Measurements from ENCODE around the gene USPL1. TPM values are rescaled to one million over a fixed set of nuclear protein-coding genes. Genes with fewer than 3 reads are reported as not detected.

Gene USPL1
- total and polyA plus RNA-seq, 4 donors: 8.5 to 31.9 (median 11.5) TPM

DNA sequence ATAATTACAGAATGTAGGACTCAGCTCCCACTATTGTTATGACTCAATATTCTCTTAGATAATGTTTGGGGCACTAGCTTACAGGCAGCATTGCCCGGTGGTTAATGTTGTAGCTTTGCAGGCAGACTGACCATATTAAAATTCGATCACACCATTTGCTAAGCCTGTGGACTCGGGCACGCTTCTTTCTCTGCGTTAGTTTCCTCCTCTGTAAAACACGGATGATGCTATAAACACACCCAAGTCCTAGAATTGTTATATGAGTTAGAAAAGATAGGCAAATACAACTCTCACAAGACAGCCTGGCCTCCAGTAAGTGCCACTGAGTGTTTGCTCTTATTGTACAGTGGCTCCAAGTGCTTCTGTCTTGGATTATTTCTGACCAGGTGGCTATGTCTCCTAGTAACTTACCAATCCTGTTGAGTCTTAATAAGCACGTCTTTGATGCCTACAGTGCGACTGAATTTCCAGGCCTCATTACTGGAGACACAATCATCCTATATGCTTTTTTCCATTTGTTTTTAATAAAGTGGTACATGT, 67.7 kb downstream of the USPL1 start:
- DNase-seq: peak in 1 of 3 donors; percentile 45
- no peak overlapping the region for H3K4me3 ChIP-seq
- no peak overlapping the region for H3K9ac ChIP-seq (ENCODE audit: insufficient read depth in 1 of 2, low read length in 2 of 2)
- H3K36me3 ChIP-seq (ENCODE audit: control insufficient read depth in 4 of 4, insufficient read depth in 4 of 4, low read length in 4 of 4): no peaks in the 10 kb centered on the region
- TF ChIP-seq, protein P1, sequence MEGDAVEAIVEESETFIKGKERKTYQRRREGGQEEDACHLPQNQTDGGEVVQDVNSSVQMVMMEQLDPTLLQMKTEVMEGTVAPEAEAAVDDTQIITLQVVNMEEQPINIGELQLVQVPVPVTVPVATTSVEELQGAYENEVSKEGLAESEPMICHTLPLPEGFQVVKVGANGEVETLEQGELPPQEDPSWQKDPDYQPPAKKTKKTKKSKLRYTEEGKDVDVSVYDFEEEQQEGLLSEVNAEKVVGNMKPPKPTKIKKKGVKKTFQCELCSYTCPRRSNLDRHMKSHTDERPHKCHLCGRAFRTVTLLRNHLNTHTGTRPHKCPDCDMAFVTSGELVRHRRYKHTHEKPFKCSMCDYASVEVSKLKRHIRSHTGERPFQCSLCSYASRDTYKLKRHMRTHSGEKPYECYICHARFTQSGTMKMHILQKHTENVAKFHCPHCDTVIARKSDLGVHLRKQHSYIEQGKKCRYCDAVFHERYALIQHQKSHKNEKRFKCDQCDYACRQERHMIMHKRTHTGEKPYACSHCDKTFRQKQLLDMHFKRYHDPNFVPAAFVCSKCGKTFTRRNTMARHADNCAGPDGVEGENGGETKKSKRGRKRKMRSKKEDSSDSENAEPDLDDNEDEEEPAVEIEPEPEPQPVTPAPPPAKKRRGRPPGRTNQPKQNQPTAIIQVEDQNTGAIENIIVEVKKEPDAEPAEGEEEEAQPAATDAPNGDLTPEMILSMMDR (IDR thresholded peaks at IDR 0.05; ENCODE audit: control extremely low read depth, extremely low read depth): no peak
- H3K4me1 ChIP-seq (ENCODE audit: control insufficient read depth in 5 of 5, insufficient read depth in 5 of 5, low read length in 5 of 5): peaks cover 0 to 23% (median 5%) of the 10 kb centered on the region in 5 donors
- H3K9me3 ChIP-seq (ENCODE audit: control insufficient read depth in 4 of 4, insufficient read depth in 3 of 4, low read length in 3 of 4): no peaks in the 10 kb centered on the region
- WGBS, 2 donors: 62 to 74% methylated on average over 8 of the region's 8 CpGs
- no peaks in the 10 kb centered on the region for H3K27me3 ChIP-seq (ENCODE audit: control insufficient read depth in 3 of 3, insufficient read depth in 3 of 3, low read length in 2 of 3)
- no peak overlapping the region for H3K27ac ChIP-seq (ENCODE audit: low read depth in 1 of 2, low read length in 1 of 2)
- ATAC-seq (ENCODE audit: insufficient read depth, low FRiP score): peak; percentile 53

DNA sequence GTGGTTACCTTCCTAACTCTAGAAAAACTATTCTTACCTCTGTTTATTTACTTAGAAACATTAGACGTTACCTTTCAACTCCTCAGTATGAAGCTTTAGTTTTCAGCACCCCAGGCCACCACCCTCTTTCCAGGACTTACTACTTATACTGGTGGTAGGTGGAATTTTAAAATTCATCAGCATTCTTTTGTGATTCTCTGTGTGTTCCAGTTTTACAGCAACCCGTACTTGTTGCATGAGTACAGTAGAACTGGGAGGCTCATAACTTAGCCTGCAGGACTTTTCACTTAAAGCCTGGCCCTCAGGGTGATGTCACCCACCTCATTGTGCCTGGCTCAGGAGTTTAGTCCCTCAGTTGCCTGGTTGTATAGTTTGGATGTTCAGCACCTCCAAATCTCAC, 68.3 kb downstream of the USPL1 start:
- no peaks in the 10 kb centered on the region for H3K27me3 ChIP-seq (ENCODE audit: control insufficient read depth in 3 of 3, insufficient read depth in 3 of 3, low read length in 2 of 3)
- no peaks in the 10 kb centered on the region for H3K9me3 ChIP-seq (ENCODE audit: control insufficient read depth in 4 of 4, insufficient read depth in 3 of 4, low read length in 3 of 4)
- H3K36me3 ChIP-seq (ENCODE audit: control insufficient read depth in 4 of 4, insufficient read depth in 4 of 4, low read length in 4 of 4): no peaks in the 10 kb centered on the region
- TF ChIP-seq, protein P1 (IDR thresholded peaks at IDR 0.05; ENCODE audit: control extremely low read depth, extremely low read depth): no peak
- 81 to 82% methylated on average over 2 of the region's 2 CpGs for WGBS, 2 donors
- H3K9ac ChIP-seq (ENCODE audit: insufficient read depth in 1 of 2, low read length in 2 of 2): no peak overlapping the region
- H3K4me1 ChIP-seq (ENCODE audit: control insufficient read depth in 5 of 5, insufficient read depth in 5 of 5, low read length in 5 of 5): peaks cover 0 to 29% (median 10%) of the 10 kb centered on the region in 5 donors
- no peak for DNase-seq
- H3K27ac ChIP-seq (ENCODE audit: low read depth in 1 of 2, low read length in 1 of 2): no peak overlapping the region
- no peak overlapping the region for H3K4me3 ChIP-seq
- no peak for ATAC-seq (ENCODE audit: insufficient read depth, low FRiP score)

DNA sequence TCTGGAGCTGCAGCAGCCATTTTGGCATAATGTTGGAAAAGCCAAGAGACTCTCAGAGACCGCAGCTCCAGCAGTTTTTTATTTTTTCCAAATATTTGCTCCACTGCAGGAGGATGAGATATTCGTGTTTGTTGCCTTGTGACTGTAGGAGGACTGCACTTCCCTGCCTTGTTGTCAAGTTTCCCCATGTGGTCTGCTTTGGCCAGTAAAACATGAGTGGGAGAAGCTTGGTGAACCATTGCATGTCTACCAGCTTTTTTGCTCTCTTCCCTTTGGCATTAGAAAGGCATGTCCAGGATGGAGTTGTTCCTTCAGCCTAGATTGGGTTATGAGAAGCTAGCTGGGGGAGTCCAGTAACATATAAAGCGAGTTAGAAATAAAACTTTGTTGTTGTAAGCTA, 69.9 kb downstream of the USPL1 start:
- no peak for DNase-seq
- no peaks in the 10 kb centered on the region for H3K27me3 ChIP-seq (ENCODE audit: control insufficient read depth in 3 of 3, insufficient read depth in 3 of 3, low read length in 2 of 3)
- H3K4me3 ChIP-seq: no peak overlapping the region
- H3K4me1 ChIP-seq (ENCODE audit: control insufficient read depth in 5 of 5, insufficient read depth in 5 of 5, low read length in 5 of 5): peaks cover 0 to 18% (median 7%) of the 10 kb centered on the region in 5 donors
- no peaks in the 10 kb centered on the region for H3K9me3 ChIP-seq (ENCODE audit: control insufficient read depth in 4 of 4, insufficient read depth in 3 of 4, low read length in 3 of 4)
- TF ChIP-seq, protein P1 (IDR thresholded peaks at IDR 0.05; ENCODE audit: control extremely low read depth, extremely low read depth): no peak
- H3K27ac ChIP-seq (ENCODE audit: low read depth in 1 of 2, low read length in 1 of 2): no peak overlapping the region
- WGBS, 2 donors: 83 to 94% methylated on average over 3 of the region's 3 CpGs
- ATAC-seq (ENCODE audit: insufficient read depth, low FRiP score): no peak
- no peak overlapping the region for H3K9ac ChIP-seq (ENCODE audit: insufficient read depth in 1 of 2, low read length in 2 of 2)
- no peaks in the 10 kb centered on the region for H3K36me3 ChIP-seq (ENCODE audit: control insufficient read depth in 4 of 4, insufficient read depth in 4 of 4, low read length in 4 of 4)

DNA sequence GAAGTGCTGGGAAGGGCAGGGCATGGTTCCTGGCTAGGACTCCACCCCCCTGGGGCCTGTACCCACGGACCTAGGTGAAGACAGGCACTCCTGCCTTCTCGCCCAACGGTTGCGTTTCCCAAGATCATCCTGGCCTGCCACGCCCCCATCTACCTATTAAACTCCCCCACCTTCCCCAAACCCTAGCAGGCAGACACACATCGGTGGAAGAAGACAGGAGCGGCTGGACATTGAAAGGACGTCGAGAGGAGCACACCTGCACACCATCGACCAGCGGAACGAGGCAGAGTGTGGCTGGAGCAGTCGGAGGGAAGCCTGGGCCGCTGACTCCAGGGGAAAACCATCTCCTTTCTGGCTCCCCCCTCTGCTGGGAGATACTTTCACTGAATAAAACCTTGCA, 72.0 kb downstream of the USPL1 start:
- no peak for ATAC-seq (ENCODE audit: insufficient read depth, low FRiP score)
- WGBS, 2 donors: 91% methylated on average over 14 of the region's 14 CpGs
- Histone ChIP-seq H3K9ac (ENCODE audit: insufficient read depth in 1 of 2, low read length in 2 of 2) (no peak overlapping the region), H3K27me3 (ENCODE audit: control insufficient read depth in 3 of 3, insufficient read depth in 3 of 3, low read length in 2 of 3) (no peaks in the 10 kb centered on the region), H3K27ac (ENCODE audit: low read depth in 1 of 2, low read length in 1 of 2) (peak overlapping the region in 1 of 2 donors; percentile 88), H3K9me3 (ENCODE audit: control insufficient read depth in 4 of 4, insufficient read depth in 3 of 4, low read length in 3 of 4) (no peaks in the 10 kb centered on the region), H3K4me1 (ENCODE audit: control insufficient read depth in 5 of 5, insufficient read depth in 5 of 5, low read length in 5 of 5) (peaks cover 0 to 18% (median 7%) of the 10 kb centered on the region in 5 donors), H3K36me3 (ENCODE audit: control insufficient read depth in 4 of 4, insufficient read depth in 4 of 4, low read length in 4 of 4) (no peaks in the 10 kb centered on the region), H3K4me3 (no peak overlapping the region)
- TF ChIP-seq, protein P1 (IDR thresholded peaks at IDR 0.05; ENCODE audit: control extremely low read depth, extremely low read depth): no peak
- no peak for DNase-seq

Data from lung (tissue), 12 donors.